Caco-2 (cell line): ENCODE measurements around the gene INO80C. TPM values are rescaled to one million over a fixed set of nuclear protein-coding genes. Genes with fewer than 3 reads are reported as not detected.

Experiments
- BruUV-seq: library from RNA; stranded (reverse); fragments of 400-500 nt; replicated peaks from 2 replicates; lab custom pipeline; 2021; lab: Mats Ljungman, UMichigan
- CTCF ChIA-PET: fragments of 300-600 bp; sonication (Branson Sonifier 250); formaldehyde crosslinking; loops from one replicate; lab custom pipeline; 2022; ENCODE audit warnings: antibody characterized with exemption; lab: Charles Lee
- POLR2A ChIA-PET: fragments of 300-600 bp; sonication (Branson Sonifier 250); formaldehyde crosslinking; loops from one replicate; lab custom pipeline; 2022; ENCODE audit warnings: antibody characterized with exemption; lab: Charles Lee
- DNase-seq, 2 experiments: peaks; one replicate each; pipeline versions ENCODE4 v3.0.0 to v3.0.0-alpha.2; 2020 to 2022
- H3K27me3 ChIP-seq: replicated peaks from 2 replicates; pipeline ENCODE4 v1.6.0; 2011; ENCODE audit warnings: low read length; ENCODE audit not compliant: control insufficient read depth, insufficient read depth
- H3K36me3 ChIP-seq: 2 replicates; pipeline ENCODE4 v1.5.1; 2011; ENCODE audit warnings: low read length; ENCODE audit not compliant: control insufficient read depth, insufficient read depth
- H3K4me1 ChIP-seq: fragments of 250-450 bp; sonication (Bioruptor Pico); 2 replicates; pipeline ENCODE4 v1.5.1; 2020; ENCODE audit warnings: mild to moderate bottlenecking
- H3K4me3 ChIP-seq: 2 replicates; pipeline ENCODE4 v1.5.1; 2011; ENCODE audit warnings: low read depth, mild to moderate bottlenecking, control low read depth, low read length
- H3K9me3 ChIP-seq: fragments of 250-450 bp; sonication (Bioruptor Pico); 2 replicates; pipeline ENCODE4 v1.5.1; 2020; ENCODE audit warnings: mild to moderate bottlenecking, moderate library complexity
- H3K27ac Mint-ChIP-seq: one replicate; pipeline ENCODE4 v1.8.0; 2022; ENCODE audit warnings: mixed read lengths; ENCODE audit not compliant: unreplicated experiment
- H3K27me3 Mint-ChIP-seq: one replicate; pipeline ENCODE4 v1.8.0; 2022; ENCODE audit warnings: mixed read lengths; ENCODE audit not compliant: insufficient read depth, unreplicated experiment
- H3K36me3 Mint-ChIP-seq: one replicate; pipeline ENCODE4 v1.8.0; 2022; ENCODE audit warnings: mild to moderate bottlenecking, mixed read lengths; ENCODE audit not compliant: insufficient read depth, unreplicated experiment
- H3K4me1 Mint-ChIP-seq: one replicate; pipeline ENCODE4 v1.8.0; 2022; ENCODE audit warnings: low read depth, mixed read lengths; ENCODE audit not compliant: unreplicated experiment
- H3K4me3 Mint-ChIP-seq: one replicate; pipeline ENCODE4 v1.8.0; 2022; ENCODE audit warnings: mild to moderate bottlenecking, moderate library complexity, mixed read lengths; ENCODE audit not compliant: unreplicated experiment
- H3K9me3 Mint-ChIP-seq: one replicate; pipeline ENCODE4 v1.8.0; 2022; ENCODE audit warnings: mixed read lengths; ENCODE audit not compliant: unreplicated experiment
- CTCF ChIP-seq, 2 experiments: fragments of 200-600 bp in 1 of 2; IDR thresholded peaks; 1 replicate in 1 of 2; 2 replicates in 1 of 2; pipeline versions ENCODE4 v1.5.1 to v1.8.0; 2011 to 2022; ENCODE audit warnings: antibody characterized with exemption in 1 of 2, control low read depth in 1 of 2, inconsistent platforms in 1 of 2, low read depth in 1 of 2, low read length in 1 of 2, mild to moderate bottlenecking in 1 of 2, moderate library complexity in 1 of 2; ENCODE audit not compliant: insufficient read depth in 1 of 2, severe bottlenecking in 1 of 2, unreplicated experiment in 1 of 2
- intact Hi-C: fragments of 100-400 bp; cut with micrococcal nuclease; formaldehyde crosslinking; loops from one replicate; pipeline ENCODE4 v1.10.0; 2022; ENCODE audit not compliant: unreplicated experiment
- total RNA-seq: library from RNA; stranded (reverse); gene quantifications from 2 replicates; pipeline ENCODE4 v1.2.3, GENCODE V29; 2022

INO80C gene
- total RNA-seq, 1 experiment from 2014 or later, result 26.6 TPM

GRCh38 chr18:35431374-35431741 is 66.4 kb downstream of the INO80C start:
- no peak for TF ChIP-seq CTCF (IDR thresholded peaks at IDR 0.05; ENCODE audit: insufficient read depth in 1 of 2, low read depth in 1 of 2, low read length in 1 of 2, severe bottlenecking in 1 of 2, unreplicated experiment in 1 of 2)
- H3K36me3 ChIP-seq, result no peaks in the 10 kb centered on the region
- Mint-ChIP-seq H3K27ac (no peak overlapping the region), H3K4me1 (no peaks in the 10 kb centered on the region), H3K27me3 (no peaks in the 10 kb centered on the region), H3K36me3 (no peaks in the 10 kb centered on the region), H3K4me3 (no peak overlapping the region), H3K9me3 (peaks cover 8% of the 10 kb centered on the region)
- H3K27me3 ChIP-seq, result no peaks in the 10 kb centered on the region
- ChIA-PET POLR2A (no interaction called here), CTCF (no interaction called here)
- no peaks in the 10 kb centered on the region for H3K4me1 ChIP-seq
- DNase-seq, result no peak
- H3K4me3 ChIP-seq, result no peak overlapping the region
- intact Hi-C loops, result no loop called here
- no peaks in the 10 kb centered on the region for H3K9me3 ChIP-seq
- BruUV-seq, result no TSS peak

- DNase-seq, result no peak
- Mint-ChIP-seq H3K36me3 (no peaks in the 10 kb centered on the region), H3K4me3 (no peak overlapping the region), H3K27ac (no peak overlapping the region), H3K27me3 (no peaks in the 10 kb centered on the region), H3K4me1 (no peaks in the 10 kb centered on the region), H3K9me3 (peaks cover 7% of the 10 kb centered on the region)
- no peak for TF ChIP-seq CTCF (IDR thresholded peaks at IDR 0.05; ENCODE audit: insufficient read depth in 1 of 2, low read depth in 1 of 2, low read length in 1 of 2, severe bottlenecking in 1 of 2, unreplicated experiment in 1 of 2)
- Histone ChIP-seq H3K4me3 (no peak overlapping the region), H3K36me3 (no peaks in the 10 kb centered on the region), H3K4me1 (no peaks in the 10 kb centered on the region), H3K9me3 (no peaks in the 10 kb centered on the region), H3K27me3 (no peaks in the 10 kb centered on the region)
- CTCF ChIA-PET, result no interaction called here
- intact Hi-C loops, result no loop called here
- no TSS peak for BruUV-seq
- POLR2A ChIA-PET, result no interaction called here
Measured at GRCh38 chr18:35430721-35431373, 66.9 kb downstream of the INO80C start.

- DNase-seq, result no peak
- Histone ChIP-seq H3K4me3 (no peak overlapping the region), H3K36me3 (no peaks in the 10 kb centered on the region), H3K27me3 (no peaks in the 10 kb centered on the region), H3K9me3 (no peaks in the 10 kb centered on the region), H3K4me1 (no peaks in the 10 kb centered on the region)
- CTCF ChIA-PET, result no interaction called here
- H3K4me1 Mint-ChIP-seq, result no peaks in the 10 kb centered on the region
- intact Hi-C loops, result no loop called here
- H3K27ac Mint-ChIP-seq, result no peak overlapping the region
- H3K36me3 Mint-ChIP-seq, result no peaks in the 10 kb centered on the region
- no peak overlapping the region for H3K4me3 Mint-ChIP-seq
- BruUV-seq, result no TSS peak
- no peaks in the 10 kb centered on the region for H3K9me3 Mint-ChIP-seq
- TF ChIP-seq CTCF (IDR thresholded peaks at IDR 0.05; ENCODE audit: insufficient read depth in 1 of 2, low read depth in 1 of 2, low read length in 1 of 2, severe bottlenecking in 1 of 2, unreplicated experiment in 1 of 2), result no peak
- POLR2A ChIA-PET, result no interaction called here
- H3K27me3 Mint-ChIP-seq, result no peaks in the 10 kb centered on the region
Measured at GRCh38 chr18:35426786-35427185, 71.0 kb downstream of the INO80C start.
